IMR-90 (cell line): ENCODE measurements around the gene MRPL34. TPM values are rescaled to one million over a fixed set of nuclear protein-coding genes. Genes with fewer than 3 reads are reported as not detected.

Source experiments
- ATAC-seq: fragments of 200-7000 bp; cut with Tn5 transposase; 2 replicates; pipeline ENCODE4 v1.9.1; 2020; ENCODE audit warnings: low read depth, mild to moderate bottlenecking, moderate library complexity
- BruUV-seq: library from RNA; stranded (reverse); fragments of 400-500 nt; replicated peaks from 2 replicates; lab custom pipeline; 2021; lab: Mats Ljungman, UMichigan
- CTCF ChIA-PET: fragments of 300-600 bp; formaldehyde crosslinking; extraction: SDS; loops from one replicate; lab custom pipeline; 2021; ENCODE audit warnings: antibody characterized with exemption; lab: Yijun Ruan, JAX
- POLR2A ChIA-PET: fragments of 300-600 bp; sonication (Branson Sonifier 250); formaldehyde crosslinking; loops from one replicate; lab custom pipeline; 2022; ENCODE audit warnings: antibody characterized with exemption; ENCODE audit not compliant: unreplicated experiment; lab: Charles Lee
- DNase-seq: peaks from one replicate; pipeline ENCODE4 v3.0.0; 2013
- H2AFZ ChIP-seq: replicated peaks from 2 replicates; pipeline ENCODE3; 2013; ENCODE audit warnings: low read length, mild to moderate bottlenecking; ENCODE audit not compliant: poor library complexity
- H2AK5ac ChIP-seq: 2 replicates; pipeline ENCODE4 v1.6.1; 2013; ENCODE audit warnings: low read depth, low read length, inconsistent platforms
- H2AK9ac ChIP-seq: replicated peaks from 2 replicates; pipeline ENCODE3; 2013; ENCODE audit warnings: mild to moderate bottlenecking, low read depth, low read length, moderate library complexity; ENCODE audit not compliant: poor library complexity
- H2BK120ac ChIP-seq: 2 replicates; pipeline ENCODE4 v1.6.1; 2013; ENCODE audit warnings: low read depth, low read length, inconsistent platforms
- H2BK15ac ChIP-seq: 3 replicates; pipeline ENCODE4 v1.6.1; 2013; ENCODE audit warnings: low read depth, low read length, inconsistent platforms
- H2BK20ac ChIP-seq: 2 replicates; pipeline ENCODE4 v1.6.1; 2013; ENCODE audit warnings: low read depth, mild to moderate bottlenecking, inconsistent platforms, low read length, moderate library complexity
- H2BK5ac ChIP-seq: 2 replicates; pipeline ENCODE4 v1.6.1; 2013; ENCODE audit warnings: mild to moderate bottlenecking, low read depth, low read length, inconsistent platforms; ENCODE audit not compliant: poor library complexity, severe bottlenecking
- H3K14ac ChIP-seq: replicated peaks from 2 replicates; pipeline ENCODE4 v1.6.1; 2013; ENCODE audit warnings: low read depth, low read length, inconsistent platforms
- H3K18ac ChIP-seq: 2 replicates; pipeline ENCODE4 v1.6.1; 2013; ENCODE audit warnings: low read depth, low read length, control low read depth
- H3K23ac ChIP-seq: 2 replicates; pipeline ENCODE4 v1.6.1; 2013; ENCODE audit warnings: low read depth, low read length, inconsistent platforms
- H3K27ac ChIP-seq: 2 replicates; pipeline ENCODE4 v1.5.1; 2013; ENCODE audit warnings: mild to moderate bottlenecking, control low read depth, low read length; ENCODE audit not compliant: insufficient read depth
- H3K27me3 ChIP-seq: 2 replicates; pipeline ENCODE4 v1.6.1; 2013; ENCODE audit warnings: low read length; ENCODE audit not compliant: control insufficient read depth, insufficient read depth
- H3K36me3 ChIP-seq: 2 replicates; pipeline ENCODE4 v1.6.1; 2013; ENCODE audit warnings: low read length, mixed read lengths; ENCODE audit not compliant: control insufficient read depth, insufficient read depth
- H3K4ac ChIP-seq: 2 replicates; pipeline ENCODE4 v1.6.1; 2013; ENCODE audit warnings: low read depth, low read length, inconsistent platforms
- H3K4me1 ChIP-seq: 2 replicates; pipeline ENCODE4 v1.6.1; 2013; ENCODE audit warnings: low read length, mixed read lengths; ENCODE audit not compliant: control insufficient read depth, insufficient read depth
- H3K4me2 ChIP-seq: 2 replicates; pipeline ENCODE4 v1.6.1; 2013; ENCODE audit warnings: low read depth, mild to moderate bottlenecking, control low read depth, low read length, moderate library complexity
- H3K4me3 ChIP-seq: 2 replicates; pipeline ENCODE4 v1.5.1; 2013; ENCODE audit warnings: low read depth, mild to moderate bottlenecking, control low read depth, low read length, moderate library complexity; ENCODE audit not compliant: insufficient read depth
- H3K56ac ChIP-seq: 2 replicates; pipeline ENCODE4 v1.6.1; 2013; ENCODE audit warnings: low read length, inconsistent platforms; ENCODE audit not compliant: insufficient read depth; ENCODE audit errors: extremely low read depth
- H3K79me1 ChIP-seq, 2 experiments: 2 replicates each; pipeline ENCODE4 v1.6.1; 2013; ENCODE audit warnings: low read length in 2 of 2, inconsistent platforms in 1 of 2, low read depth in 1 of 2
- H3K9ac ChIP-seq: 2 replicates; pipeline ENCODE4 v1.6.1; 2013; ENCODE audit warnings: low read depth, low read length, control low read depth
- H3K9me1 ChIP-seq: 2 replicates; pipeline ENCODE4 v1.6.1; 2013; ENCODE audit warnings: low read length, inconsistent platforms; ENCODE audit not compliant: insufficient read depth
- H3K9me3 ChIP-seq: 2 replicates; pipeline ENCODE4 v1.6.1; 2013; ENCODE audit warnings: low read length; ENCODE audit not compliant: control insufficient read depth, insufficient read depth
- H4K20me1 ChIP-seq: 2 replicates; pipeline ENCODE4 v1.6.1; 2013; ENCODE audit warnings: low read length, inconsistent platforms; ENCODE audit not compliant: insufficient read depth
- H4K5ac ChIP-seq: 2 replicates; pipeline ENCODE4 v1.6.1; 2013; ENCODE audit warnings: mild to moderate bottlenecking, low read depth, low read length, control low read depth
- H4K8ac ChIP-seq, 2 experiments: 2 replicates each; pipeline ENCODE4 v1.6.1; 2013; ENCODE audit warnings: low read depth in 2 of 2, low read length in 2 of 2, control low read depth in 1 of 2, inconsistent platforms in 1 of 2
- H4K91ac ChIP-seq: 2 replicates; pipeline ENCODE4 v1.6.1; 2013; ENCODE audit warnings: low read depth, low read length, inconsistent platforms; ENCODE audit not compliant: insufficient read depth
- BHLHE40 ChIP-seq: fragments of 150-350 bp; IDR thresholded peaks from 2 replicates; pipeline ENCODE4 v1.6.1; 2016; ENCODE audit warnings: mild to moderate bottlenecking, low read depth, low read length
- CEBPB ChIP-seq: IDR thresholded peaks from 2 replicates; pipeline ENCODE4 v1.6.1; 2012; ENCODE audit warnings: low read depth, low read length, improper control_type of control experiment
- CHD1 ChIP-seq: IDR thresholded peaks from 2 replicates; pipeline ENCODE4 v1.6.1; 2012; ENCODE audit warnings: low read depth, low read length, improper control_type of control experiment
- FOS ChIP-seq: fragments of 150-350 bp; IDR thresholded peaks from 2 replicates; pipeline ENCODE4 v1.6.1; 2016; ENCODE audit warnings: low read depth, low read length
- MAFK ChIP-seq: IDR thresholded peaks from 2 replicates; pipeline ENCODE4 v1.6.1; 2012; ENCODE audit warnings: low read depth, low read length, improper control_type of control experiment
- MAZ ChIP-seq: IDR thresholded peaks from 2 replicates; pipeline ENCODE4 v1.6.1; 2012; ENCODE audit warnings: low read depth, mild to moderate bottlenecking, low read length, improper control_type of control experiment, moderate library complexity, borderline replicate concordance
- MXI1 ChIP-seq: IDR thresholded peaks from 2 replicates; pipeline ENCODE4 v1.6.1; 2012; ENCODE audit warnings: low read depth, mild to moderate bottlenecking, low read length, moderate library complexity, borderline replicate concordance
- NFE2L2 ChIP-seq: fragments of 150-350 bp; IDR thresholded peaks from 2 replicates; pipeline ENCODE4 v1.6.1; 2016; ENCODE audit warnings: low read depth, mild to moderate bottlenecking, low read length
- POLR2A ChIP-seq: IDR thresholded peaks from 2 replicates; pipeline ENCODE4 v1.6.1; 2012; ENCODE audit warnings: mild to moderate bottlenecking, low read depth, low read length
- RAD21 ChIP-seq: IDR thresholded peaks from 2 replicates; pipeline ENCODE4 v1.6.1; 2012; ENCODE audit warnings: low read length, improper control_type of control experiment
- RCOR1 ChIP-seq: IDR thresholded peaks from 2 replicates; pipeline ENCODE4 v1.6.1; 2012; ENCODE audit warnings: mild to moderate bottlenecking, low read length, improper control_type of control experiment; ENCODE audit not compliant: insufficient replicate concordance
- RFX5 ChIP-seq: IDR thresholded peaks from 2 replicates; pipeline ENCODE4 v1.8.0; 2012; ENCODE audit warnings: low read depth, mild to moderate bottlenecking, low read length, moderate library complexity
- SMC3 ChIP-seq: fragments of 150-350 bp; IDR thresholded peaks from 2 replicates; pipeline ENCODE4 v1.6.1; 2016; ENCODE audit warnings: low read depth, mild to moderate bottlenecking, antibody characterized with exemption, low read length, moderate library complexity
- WGBS, 2 experiments: methylation state at CpG; one replicate each; pipeline versions ENCODE4 v1.1.5 to v1.1.7; 2013; ENCODE audit warnings: missing lambda C conversion rate in 2 of 2; ENCODE audit not compliant: insufficient read length in 1 of 2; ENCODE audit errors: extremely low coverage in 2 of 2; 5-methylcytosine and 5-hydroxymethylcytosine counted together
- dilution Hi-C: fragments of 300-500 bp; cut with HindIII; formaldehyde crosslinking; loops from one replicate; pipeline ENCODE4 v1.14.3; 2018; ENCODE audit warnings: low sequenced_read_pairs; ENCODE audit not compliant: unreplicated experiment
- in situ Hi-C: fragments of 300-500 bp; cut with MboI; formaldehyde crosslinking; loops from 3 replicates; pipeline ENCODE4 v1.14.3; 2019; ENCODE audit warnings: low sequenced_read_pairs, inconsistent platforms, mixed read lengths
- intact Hi-C: fragments of 100-400 bp; cut with micrococcal nuclease; formaldehyde crosslinking; loops from 2 replicates; pipeline ENCODE4 v1.10.0; 2022
- polyA plus RNA-seq, 3 experiments: library from polyadenylated mRNA; depleted of rRNA; stranded (reverse); fragments of >200 nt; gene quantifications; 2 replicates each; pipeline ENCODE4 v1.2.3, GENCODE V29; 2012; ENCODE audit warnings: low replicate concordance in 1 of 3
- total RNA-seq: library from RNA; depleted of rRNA; stranded (reverse); fragments of >200 nt; gene quantifications from 2 replicates; pipeline ENCODE4 v1.2.3, GENCODE V29; 2012
- TF ChIP-seq, protein P1 (sequence below): fragments of 150-350 bp; IDR thresholded peaks from 2 replicates; pipeline ENCODE4 v1.6.1; 2017; ENCODE audit warnings: mild to moderate bottlenecking, antibody characterized with exemption, low read length, low read depth
- TF ChIP-seq, protein P2 (sequence below): conservative IDR thresholded peaks from 2 replicates; pipeline ENCODE4 v1.5.1; 2012; ENCODE audit warnings: mild to moderate bottlenecking, low read depth, low read length, improper control_type of control experiment
- TF ChIP-seq, protein P3 (sequence below): fragments of 150-350 bp; IDR thresholded peaks from 2 replicates; pipeline ENCODE4 v1.6.1; 2016; ENCODE audit warnings: low read depth, mild to moderate bottlenecking, low read length, moderate library complexity, borderline replicate concordance

MRPL34 gene
- total and polyA plus RNA-seq, 2 of the 4 experiments (the other 2 are of a cell fraction) = 7.3 to 37.0 TPM

DNA sequence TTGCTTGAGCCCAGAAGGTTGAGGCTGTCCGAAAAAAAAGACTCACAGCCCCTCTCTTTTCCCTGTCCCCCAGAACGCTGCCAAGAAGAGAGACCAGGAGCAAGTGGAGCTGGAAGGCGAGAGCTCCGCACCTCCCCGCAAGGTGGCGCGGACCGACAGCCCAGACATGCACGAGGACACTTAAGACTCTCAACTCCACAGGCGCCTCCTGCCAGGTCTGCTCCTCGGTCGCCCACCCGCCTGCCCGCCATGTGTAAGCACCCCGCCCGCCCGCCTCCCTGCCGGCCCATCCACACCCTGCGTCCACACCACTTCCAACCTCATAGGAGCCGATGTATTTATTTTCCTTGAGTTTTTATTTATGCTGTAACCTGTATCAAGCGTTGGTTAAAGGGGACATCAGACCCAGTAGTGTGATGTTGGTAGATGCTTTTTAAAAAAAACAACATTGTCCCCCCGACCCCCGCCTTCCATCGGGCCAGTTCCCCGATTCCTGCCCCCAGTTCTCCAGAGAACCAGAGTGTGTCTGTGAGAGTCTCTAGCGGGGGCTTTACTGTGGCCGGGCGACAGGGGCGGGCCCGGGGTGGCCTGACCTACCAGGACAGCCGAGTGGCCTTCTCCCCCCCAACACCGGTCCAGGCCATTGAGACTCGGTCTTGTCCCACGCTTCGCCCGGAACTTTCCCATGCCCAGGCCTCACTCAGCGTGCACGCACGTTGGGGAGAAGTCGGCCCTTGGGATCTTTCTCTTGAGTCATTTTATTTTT, 14.0 kb downstream of the MRPL34 start:
- Histone ChIP-seq H3K14ac (no peak overlapping the region), H3K27me3 (no peaks in the 10 kb centered on the region), H4K91ac (no peak overlapping the region), H3K9ac (no peak overlapping the region), H3K79me1 (peaks cover 8 to 19% of the 10 kb centered on the region in 2 experiments), H3K18ac (no peak overlapping the region), H4K20me1 (peaks cover 8% of the 10 kb centered on the region; the same call in 1 of the 2 replicates), H2BK20ac (no peak overlapping the region), H3K4ac (no peak overlapping the region), H4K8ac (no peak overlapping the region), H3K4me2 (no peak overlapping the region), H3K9me1 (no peaks in the 10 kb centered on the region), H3K9me3 (no peaks in the 10 kb centered on the region), H4K5ac (no peak overlapping the region), H2BK5ac (no peak overlapping the region), H2BK120ac (no peak overlapping the region), H2BK15ac (no peak overlapping the region), H3K27ac (no peak overlapping the region), H2AK5ac (no peak overlapping the region), H3K36me3 (peaks cover 49% of the 10 kb centered on the region), H3K56ac (no peak overlapping the region), H3K23ac (no peak overlapping the region), H3K4me3 (no peak overlapping the region), H3K4me1 (no peaks in the 10 kb centered on the region), H2AK9ac (no peak overlapping the region), H2AFZ (no peak overlapping the region)
- POLR2A ChIA-PET = no interaction called here
- BruUV-seq = TSS peak; percentile 73
- DNase-seq (no peak), ATAC-seq (no peak)
- TF ChIP-seq FOS (no peak), MAFK (no peak), RFX5 (no peak), BHLHE40 (no peak), POLR2A (no peak), RCOR1 (no peak), RAD21 (no peak), CEBPB (no peak), NFE2L2 (no peak), MAZ (no peak), SMC3 (no peak), MXI1 (no peak), CHD1 (no peak)
- TF ChIP-seq, protein P1, sequence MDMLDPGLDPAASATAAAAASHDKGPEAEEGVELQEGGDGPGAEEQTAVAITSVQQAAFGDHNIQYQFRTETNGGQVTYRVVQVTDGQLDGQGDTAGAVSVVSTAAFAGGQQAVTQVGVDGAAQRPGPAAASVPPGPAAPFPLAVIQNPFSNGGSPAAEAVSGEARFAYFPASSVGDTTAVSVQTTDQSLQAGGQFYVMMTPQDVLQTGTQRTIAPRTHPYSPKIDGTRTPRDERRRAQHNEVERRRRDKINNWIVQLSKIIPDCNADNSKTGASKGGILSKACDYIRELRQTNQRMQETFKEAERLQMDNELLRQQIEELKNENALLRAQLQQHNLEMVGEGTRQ = no peak
- TF ChIP-seq, protein P2, sequence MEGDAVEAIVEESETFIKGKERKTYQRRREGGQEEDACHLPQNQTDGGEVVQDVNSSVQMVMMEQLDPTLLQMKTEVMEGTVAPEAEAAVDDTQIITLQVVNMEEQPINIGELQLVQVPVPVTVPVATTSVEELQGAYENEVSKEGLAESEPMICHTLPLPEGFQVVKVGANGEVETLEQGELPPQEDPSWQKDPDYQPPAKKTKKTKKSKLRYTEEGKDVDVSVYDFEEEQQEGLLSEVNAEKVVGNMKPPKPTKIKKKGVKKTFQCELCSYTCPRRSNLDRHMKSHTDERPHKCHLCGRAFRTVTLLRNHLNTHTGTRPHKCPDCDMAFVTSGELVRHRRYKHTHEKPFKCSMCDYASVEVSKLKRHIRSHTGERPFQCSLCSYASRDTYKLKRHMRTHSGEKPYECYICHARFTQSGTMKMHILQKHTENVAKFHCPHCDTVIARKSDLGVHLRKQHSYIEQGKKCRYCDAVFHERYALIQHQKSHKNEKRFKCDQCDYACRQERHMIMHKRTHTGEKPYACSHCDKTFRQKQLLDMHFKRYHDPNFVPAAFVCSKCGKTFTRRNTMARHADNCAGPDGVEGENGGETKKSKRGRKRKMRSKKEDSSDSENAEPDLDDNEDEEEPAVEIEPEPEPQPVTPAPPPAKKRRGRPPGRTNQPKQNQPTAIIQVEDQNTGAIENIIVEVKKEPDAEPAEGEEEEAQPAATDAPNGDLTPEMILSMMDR = no peak
- TF ChIP-seq, protein P3, sequence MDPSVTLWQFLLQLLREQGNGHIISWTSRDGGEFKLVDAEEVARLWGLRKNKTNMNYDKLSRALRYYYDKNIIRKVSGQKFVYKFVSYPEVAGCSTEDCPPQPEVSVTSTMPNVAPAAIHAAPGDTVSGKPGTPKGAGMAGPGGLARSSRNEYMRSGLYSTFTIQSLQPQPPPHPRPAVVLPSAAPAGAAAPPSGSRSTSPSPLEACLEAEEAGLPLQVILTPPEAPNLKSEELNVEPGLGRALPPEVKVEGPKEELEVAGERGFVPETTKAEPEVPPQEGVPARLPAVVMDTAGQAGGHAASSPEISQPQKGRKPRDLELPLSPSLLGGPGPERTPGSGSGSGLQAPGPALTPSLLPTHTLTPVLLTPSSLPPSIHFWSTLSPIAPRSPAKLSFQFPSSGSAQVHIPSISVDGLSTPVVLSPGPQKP = no peak
- WGBS, 2 experiments = 89% methylated on average over 5 of the region's 40 CpGs; no CpG with 5 or more reads in 1 of the 2 experiments
- dilution Hi-C loops (no loop called here), in situ Hi-C loops (no loop called here), intact Hi-C loops (no loop called here)
- CTCF ChIA-PET = no interaction called here
